ENCODE measurements around the gene TTC12.
"Not testable (repeated sequence)": the region's sequence is repeated elsewhere in the genome, so short reads cannot be mapped to it uniquely, and the experiment has no call there.

TTC12 gene

GRCh38 chr11:113286509-113287497 is 27.6 kb upstream of the TTC12 start:
- no peak for DNase-seq

DNA sequence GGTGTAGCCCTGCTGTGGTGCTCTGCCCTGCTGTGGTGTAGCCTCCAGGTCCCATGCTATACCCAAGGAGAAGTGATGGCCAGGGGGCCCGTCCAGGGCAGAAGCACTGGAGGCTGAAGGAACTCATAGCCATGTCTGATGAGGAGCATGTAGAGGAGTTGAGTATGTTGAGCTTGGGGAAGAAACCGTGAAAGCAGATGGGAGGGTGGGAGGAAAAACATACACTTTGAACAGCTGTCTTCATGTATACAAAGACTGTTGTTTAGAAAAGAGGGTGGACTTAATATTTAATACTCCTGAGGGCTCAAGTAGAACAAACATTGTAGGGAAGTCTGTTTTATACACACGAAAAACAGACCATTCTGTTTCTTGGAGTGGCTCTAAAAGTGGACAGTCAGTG is 26.6 kb upstream of the TTC12 start:
- no peak for DNase-seq

GRCh38 chr11:113288286-113288863 is 26.0 kb upstream of the TTC12 start:
- no peak for DNase-seq

DNA sequence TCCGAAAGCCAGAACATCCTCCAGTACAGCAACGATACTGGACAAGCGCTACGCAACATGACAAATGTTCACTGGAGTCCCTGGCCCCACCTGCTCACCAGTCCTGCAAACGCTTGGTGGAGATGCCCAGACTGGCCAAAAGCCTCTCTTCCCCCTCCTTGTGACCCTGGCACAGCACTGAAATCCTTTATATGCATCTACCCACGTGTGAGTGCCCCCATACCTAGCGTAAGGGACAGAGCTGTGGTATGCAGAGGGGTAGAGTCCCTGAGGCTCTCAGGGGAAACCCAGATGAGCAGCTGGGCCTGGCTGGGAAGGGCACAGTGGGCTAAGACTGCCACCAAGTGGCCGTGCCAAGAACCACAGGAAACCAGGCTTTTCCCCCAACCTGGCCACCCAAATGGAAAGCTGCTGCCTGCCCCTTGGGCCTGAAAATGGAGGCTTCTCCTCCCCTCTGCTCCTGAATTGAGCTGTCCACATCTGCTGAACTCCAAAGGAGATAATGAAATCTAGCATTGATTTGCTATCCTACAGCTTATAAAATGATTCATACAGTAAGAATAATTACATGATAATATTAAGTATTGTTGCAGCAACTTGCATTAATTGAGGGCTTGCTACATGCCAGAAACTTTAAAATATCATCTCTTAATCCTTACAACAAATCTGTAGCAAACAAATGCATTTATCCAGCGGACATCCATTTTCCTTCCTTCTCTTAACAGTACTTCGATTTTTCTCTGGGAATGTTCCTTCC is 24.8 kb upstream of the TTC12 start:
- DNase-seq = peak; percentile 64

DNA sequence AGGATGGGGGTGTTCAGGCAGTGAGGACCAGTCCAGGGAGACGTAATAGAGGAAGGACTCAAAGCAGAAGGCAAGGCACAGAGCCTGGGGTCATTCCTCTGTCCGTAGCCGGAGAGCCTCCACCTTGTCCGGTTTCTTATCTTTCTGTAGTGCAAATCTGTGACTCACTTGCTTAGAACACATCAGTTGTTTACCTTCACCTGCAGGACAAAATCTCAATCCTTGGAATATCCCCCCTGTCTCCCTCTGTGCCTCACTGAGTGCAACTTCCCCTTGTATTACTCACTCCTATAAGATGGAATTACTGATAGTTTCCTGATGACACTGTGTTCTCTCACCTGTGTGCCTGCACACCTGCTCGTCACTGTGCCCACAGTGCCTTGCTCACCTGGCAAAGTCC is 20.4 kb upstream of the TTC12 start:
- no peak for DNase-seq

- no peak for DNase-seq
Measured at GRCh38 chr11:113295993-113296392, 18.4 kb upstream of the TTC12 start.

GRCh38 chr11:113296447-113297205 is 17.8 kb upstream of the TTC12 start:
- DNase-seq = no peak

- not testable (repeated sequence) for DNase-seq
Measured at GRCh38 chr11:113298496-113298895, 15.9 kb upstream of the TTC12 start.

GRCh38 chr11:113304916-113305315 is 9.5 kb upstream of the TTC12 start:
- DNase-seq = no peak

DNA sequence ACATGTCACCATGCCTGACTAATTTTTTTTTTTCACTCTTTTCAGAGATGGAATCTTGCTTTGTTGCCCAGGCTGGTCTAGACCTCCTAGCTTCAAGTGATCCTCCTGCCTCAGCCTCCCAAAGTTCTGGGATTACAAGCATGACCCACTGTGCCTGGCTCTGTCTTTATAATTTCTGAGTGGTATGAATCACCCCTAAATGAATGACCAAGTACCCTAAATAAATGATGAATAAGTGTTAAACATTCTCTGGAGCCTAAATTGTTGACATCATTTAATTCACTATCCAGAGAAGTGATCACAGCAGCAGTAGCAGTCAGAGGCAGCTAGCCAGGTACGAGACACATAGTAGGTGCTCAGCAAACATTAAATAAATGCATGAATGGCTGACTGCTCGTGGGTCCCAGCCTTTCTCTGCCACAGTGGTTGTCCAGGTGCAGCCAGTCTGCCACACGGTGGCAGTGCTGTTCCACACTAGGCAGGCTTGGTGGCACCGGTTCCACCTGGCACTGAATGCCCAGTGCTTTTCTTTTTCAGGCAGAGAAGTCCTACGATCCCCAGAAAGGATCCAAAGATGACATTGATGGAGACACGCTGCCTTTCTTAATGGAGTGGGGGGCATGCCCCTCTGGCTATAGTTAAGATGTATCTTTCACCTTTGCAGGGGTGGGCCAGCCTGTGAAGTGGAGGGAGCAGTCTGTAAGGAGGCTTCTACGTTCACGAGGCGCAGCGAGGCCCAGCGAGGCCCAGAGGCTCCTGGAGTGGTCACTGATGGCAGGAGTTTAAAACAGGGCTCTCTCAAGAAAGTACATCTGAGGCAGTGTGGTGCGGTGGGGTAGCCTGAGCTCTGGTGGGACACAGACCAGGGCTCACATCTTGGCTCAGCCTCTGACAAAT is 8.7 kb upstream of the TTC12 start:
- peak; percentile 72 for DNase-seq

DNA sequence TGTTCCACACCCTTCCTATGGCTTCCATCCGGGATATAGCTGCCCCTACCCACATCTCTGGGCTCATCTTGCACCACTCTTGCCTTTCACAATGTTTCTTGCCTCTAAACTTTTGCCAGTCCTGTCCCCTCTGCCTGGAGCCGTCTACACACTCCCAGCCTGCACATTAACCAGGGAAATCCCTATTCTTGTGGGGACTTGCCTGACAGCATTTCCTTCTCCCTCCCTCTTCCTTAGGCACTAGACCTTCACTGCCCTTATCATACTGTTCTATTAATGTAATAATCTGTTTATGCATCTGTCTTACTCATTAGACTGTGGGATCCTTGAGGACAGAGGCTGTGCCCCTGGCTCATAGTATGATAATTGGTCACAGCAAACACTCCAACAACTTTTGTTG is 5.8 kb upstream of the TTC12 start:
- no peak for DNase-seq

GRCh38 chr11:113311536-113311935 is 2.8 kb upstream of the TTC12 start:
- DNase-seq = no peak

- DNase-seq = no peak
Measured at GRCh38 chr11:113313601-113314000, 782 bp upstream of the TTC12 start.

- DNase-seq = no peak
Measured at GRCh38 chr11:113314065-113314388, 356 bp upstream of the TTC12 start.

GRCh38 chr11:113315811-113316210 is 1.4 kb downstream of the TTC12 start:
- DNase-seq = no peak

DNA sequence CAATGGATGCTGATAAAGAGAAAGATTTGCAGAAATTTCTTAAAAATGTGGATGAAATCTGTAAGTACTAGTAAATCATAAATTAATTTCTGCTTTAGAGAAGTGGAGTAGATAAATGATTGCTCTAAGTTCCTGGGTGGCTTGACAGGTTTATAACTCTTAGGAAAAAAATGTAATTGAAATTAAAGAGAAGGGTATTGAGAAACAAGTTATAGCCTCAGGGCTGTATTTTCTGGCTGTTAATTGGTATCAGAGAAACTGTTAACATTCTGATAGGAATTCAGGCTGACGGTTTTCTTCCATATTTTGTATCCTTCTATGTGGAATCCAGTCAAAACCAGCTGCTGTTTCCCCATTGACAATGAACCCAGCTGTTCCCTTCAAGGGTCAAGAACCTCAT is 1.9 kb downstream of the TTC12 start:
- no peak for DNase-seq

- no peak for DNase-seq
Measured at GRCh38 chr11:113317339-113317738, 3.0 kb downstream of the TTC12 start.

DNA sequence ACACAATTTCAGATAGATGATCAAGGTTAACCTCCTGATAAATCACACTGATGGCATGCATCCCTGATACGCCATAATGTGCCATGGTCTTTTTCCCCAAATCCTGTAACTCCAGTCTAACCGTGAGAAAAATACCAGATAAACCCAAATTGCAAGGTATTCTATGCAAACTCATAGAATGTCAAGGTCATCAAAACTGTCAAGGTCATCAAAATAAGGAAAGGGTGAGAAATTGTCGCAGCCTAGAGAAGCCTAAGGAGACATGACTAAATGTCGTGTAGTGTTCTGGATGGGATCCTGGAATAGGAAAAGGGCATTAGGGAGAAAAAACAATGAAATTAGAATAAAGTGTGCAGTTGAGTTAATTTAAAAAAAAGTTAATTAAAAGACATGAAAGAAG is 4.7 kb downstream of the TTC12 start:
- DNase-seq = no peak

DNA sequence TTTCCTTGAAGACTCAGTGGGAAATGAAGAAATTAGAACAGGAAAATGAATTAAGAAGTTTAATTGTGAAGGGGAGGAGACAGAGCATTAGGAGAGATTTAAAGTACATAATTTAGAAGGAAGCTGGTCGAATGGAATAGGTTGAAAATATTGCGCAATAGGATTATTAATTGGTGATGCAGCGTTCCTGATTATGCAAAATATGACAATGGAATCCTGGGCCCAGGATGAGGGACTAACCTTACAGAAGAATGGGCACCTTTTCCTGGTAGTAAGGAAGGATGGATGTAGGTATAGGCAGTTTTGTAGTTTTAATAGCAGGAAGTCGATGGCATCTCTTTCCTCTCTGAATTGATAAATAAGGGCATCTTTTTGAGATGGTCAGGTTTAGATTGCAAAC is 7.8 kb downstream of the TTC12 start:
- no peak for DNase-seq

- DNase-seq = no peak
Measured at GRCh38 chr11:113324250-113324649, 9.9 kb downstream of the TTC12 start.

DNA sequence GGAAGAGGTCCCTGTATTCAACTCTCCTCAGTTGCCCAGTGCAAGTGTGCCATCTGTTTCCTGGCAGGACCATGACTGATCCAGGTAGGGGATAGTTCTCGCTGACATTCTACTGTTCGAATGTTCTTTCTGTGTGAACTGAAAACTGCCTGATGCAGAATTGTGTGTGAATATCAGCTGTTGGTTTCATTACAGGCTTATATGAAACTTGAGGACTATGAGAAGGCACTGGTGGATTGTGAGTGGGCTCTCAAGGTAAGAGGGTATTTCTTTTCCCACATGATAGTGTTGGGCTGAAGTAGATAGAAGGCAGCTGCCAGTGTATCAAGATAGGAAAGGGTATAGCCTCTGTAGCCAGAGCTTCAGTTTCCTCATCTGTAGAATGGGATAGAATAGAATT is 15.3 kb downstream of the TTC12 start:
- DNase-seq = no peak

DNA sequence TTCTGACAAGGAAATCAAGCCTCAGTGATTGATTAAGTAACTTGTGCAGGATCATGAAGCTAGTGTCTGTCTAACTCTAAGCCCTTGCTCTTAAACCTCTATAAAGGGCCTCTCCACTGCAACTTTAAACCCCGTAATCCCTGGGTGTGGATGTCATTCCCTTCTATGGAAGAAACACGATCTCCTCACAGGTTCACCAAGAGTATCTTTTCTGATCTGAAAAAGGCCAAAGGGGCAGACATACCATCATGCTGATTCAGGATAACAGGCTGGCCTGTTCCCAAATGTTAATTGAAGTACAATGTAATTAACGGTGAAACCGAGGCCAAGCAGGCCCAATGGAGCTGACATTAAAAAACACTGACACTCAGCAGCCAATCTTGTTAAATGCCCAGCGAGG is 17.1 kb downstream of the TTC12 start:
- DNase-seq = no peak
